Ishikawa (cell line): Measurements from ENCODE around the gene ZFYVE1.

Experiments
- CEBPB ChIP-seq: IDR thresholded peaks from 2 replicates; pipeline ENCODE4 v1.6.1; 2012
- CREB1 ChIP-seq: IDR thresholded peaks from 2 replicates; pipeline ENCODE4 v1.6.1; 2012; ENCODE audit warnings: low read depth
- EGR1 ChIP-seq: IDR thresholded peaks from 2 replicates; pipeline ENCODE4 v1.6.1; 2012
- EP300 ChIP-seq: IDR thresholded peaks from 2 replicates; pipeline ENCODE4 v1.6.1; 2012; ENCODE audit warnings: borderline replicate concordance
- FOXM1 ChIP-seq: IDR thresholded peaks from 2 replicates; pipeline ENCODE4 v1.6.1; 2012; ENCODE audit warnings: low read depth, borderline replicate concordance
- MAX ChIP-seq: IDR thresholded peaks from 2 replicates; pipeline ENCODE4 v1.6.1; 2012
- NFIC ChIP-seq: IDR thresholded peaks from 2 replicates; pipeline ENCODE4 v1.6.1; 2012
- RAD21 ChIP-seq: IDR thresholded peaks from 2 replicates; pipeline ENCODE4 v1.6.1; 2012; ENCODE audit warnings: low read depth
- REST ChIP-seq: IDR thresholded peaks from 2 replicates; pipeline ENCODE4 v1.6.1; 2012; ENCODE audit warnings: low read depth, mild to moderate bottlenecking
- TAF1 ChIP-seq: IDR thresholded peaks from 2 replicates; pipeline ENCODE4 v1.6.1; 2012; ENCODE audit warnings: low read depth, mild to moderate bottlenecking
- TCF12 ChIP-seq: IDR thresholded peaks from 2 replicates; pipeline ENCODE4 v1.6.1; 2012; ENCODE audit warnings: low read depth
- TEAD4 ChIP-seq: IDR thresholded peaks from 2 replicates; pipeline ENCODE4 v1.6.1; 2012
- USF1 ChIP-seq: IDR thresholded peaks from 2 replicates; pipeline ENCODE4 v1.6.1; 2012
- YY1 ChIP-seq: IDR thresholded peaks from 2 replicates; pipeline ENCODE4 v1.6.1; 2012; ENCODE audit warnings: low read depth
- ZBTB7A ChIP-seq: IDR thresholded peaks from 2 replicates; pipeline ENCODE4 v1.6.1; 2012; ENCODE audit warnings: low read depth

ZFYVE1 gene

GRCh38 chr14:72966038-72966437 lies 60.9 kb downstream of the ZFYVE1 start:
- no peak for TF ChIP-seq ZBTB7A
- no peak for TF ChIP-seq TEAD4
- TF ChIP-seq EGR1 = no peak
- no peak for TF ChIP-seq MAX
- no peak for TF ChIP-seq FOXM1
- no peak for TF ChIP-seq CEBPB
- no peak for TF ChIP-seq TCF12
- TF ChIP-seq YY1 = no peak
- TF ChIP-seq USF1 = no peak
- TF ChIP-seq RAD21 = no peak
- TF ChIP-seq TAF1 = no peak

- no peak for TF ChIP-seq EGR1
- no peak for TF ChIP-seq YY1
- TF ChIP-seq USF1 = no peak
- no peak for TF ChIP-seq CEBPB
- TF ChIP-seq ZBTB7A = no peak
- no peak for TF ChIP-seq FOXM1
- no peak for TF ChIP-seq TCF12
- TF ChIP-seq REST = no peak
- no peak for TF ChIP-seq CREB1
- no peak for TF ChIP-seq MAX
- TF ChIP-seq NFIC = no peak
- TF ChIP-seq TAF1 = no peak
These were observed 61.7 kb downstream of the ZFYVE1 start for GRCh38 chr14:72965249-72965648.

GRCh38 chr14:72962829-72963312 lies 64.0 kb downstream of the ZFYVE1 start:
- TF ChIP-seq ZBTB7A = peak; percentile 94
- no peak for TF ChIP-seq CREB1
- peak; percentile 80; the same call in 1 of the 2 replicates for TF ChIP-seq FOXM1
- peak; percentile 76 for TF ChIP-seq TEAD4

GRCh38 chr14:72961579-72962335 lies 65.1 kb downstream of the ZFYVE1 start:
- TF ChIP-seq FOXM1 (no peak), TEAD4 (peak; percentile 94), MAX (0 out of 2 replicates have a peak, but pooled peaks have one; percentile 27)

GRCh38 chr14:72958548-72958947 lies 68.4 kb downstream of the ZFYVE1 start:
- TF ChIP-seq RAD21 (no peak), REST (no peak), EP300 (no peak), TCF12 (no peak), CEBPB (no peak), NFIC (no peak), USF1 (no peak), TEAD4 (no peak), ZBTB7A (no peak), TAF1 (no peak), FOXM1 (no peak), MAX (no peak), EGR1 (no peak), YY1 (no peak), CREB1 (no peak)
